HS-27A (cell line): ENCODE measurements around the gene NANS.

Experiments used
- DNase-seq: peaks from one replicate; pipeline ENCODE4 v3.0.0-alpha.2; 2012; ENCODE audit warnings: low read depth, missing footprints

The NANS gene

GRCh38 chr9:98038958-98039357 is 17.6 kb upstream of the NANS start:
- no peak for DNase-seq

DNA sequence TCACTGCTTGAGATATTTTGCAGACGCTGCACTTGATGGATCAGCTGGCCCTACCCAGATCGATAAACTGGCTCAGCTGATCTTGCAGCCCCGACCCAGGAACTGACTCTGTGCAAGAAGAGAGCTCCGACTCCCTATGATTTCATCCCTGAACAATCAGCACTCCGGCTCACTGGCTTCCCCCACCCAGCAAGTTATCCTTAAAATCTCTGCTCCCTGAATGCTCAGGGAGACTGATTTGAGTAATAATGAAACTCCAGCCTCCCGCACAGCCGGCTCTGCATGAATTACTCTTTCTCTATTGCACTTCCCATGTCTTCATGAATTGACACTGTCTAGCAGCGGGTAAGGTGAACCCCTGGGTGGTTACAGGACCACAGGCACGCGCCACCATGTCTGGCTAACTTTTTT is 16.9 kb upstream of the NANS start:
- no peak for DNase-seq

- DNase-seq, result no peak
Measured at GRCh38 chr9:98040212-98040611, 16.3 kb upstream of the NANS start.

- no peak for DNase-seq
Measured at GRCh38 chr9:98043915-98044314, 12.6 kb upstream of the NANS start.

- DNase-seq, result no peak
Measured at GRCh38 chr9:98045234-98046179, 11.0 kb upstream of the NANS start.

DNA sequence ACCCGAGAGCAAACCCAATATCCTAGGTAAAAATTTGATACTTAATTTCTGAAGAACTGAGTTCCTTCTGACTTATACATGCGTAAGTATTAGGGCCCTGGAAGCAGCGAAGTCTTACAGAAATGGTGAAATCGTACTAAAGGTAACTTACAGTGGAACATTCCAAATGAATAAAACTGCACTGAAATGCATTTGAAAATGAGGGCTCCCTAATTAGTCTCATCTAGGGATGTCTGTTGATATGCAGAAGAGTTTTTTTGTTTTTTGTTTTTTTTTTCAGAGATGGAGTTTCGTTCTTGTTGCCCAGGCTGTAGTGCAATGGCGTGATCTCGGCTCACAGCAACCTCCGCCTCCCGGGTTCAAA is 10.4 kb upstream of the NANS start:
- no peak for DNase-seq

DNA sequence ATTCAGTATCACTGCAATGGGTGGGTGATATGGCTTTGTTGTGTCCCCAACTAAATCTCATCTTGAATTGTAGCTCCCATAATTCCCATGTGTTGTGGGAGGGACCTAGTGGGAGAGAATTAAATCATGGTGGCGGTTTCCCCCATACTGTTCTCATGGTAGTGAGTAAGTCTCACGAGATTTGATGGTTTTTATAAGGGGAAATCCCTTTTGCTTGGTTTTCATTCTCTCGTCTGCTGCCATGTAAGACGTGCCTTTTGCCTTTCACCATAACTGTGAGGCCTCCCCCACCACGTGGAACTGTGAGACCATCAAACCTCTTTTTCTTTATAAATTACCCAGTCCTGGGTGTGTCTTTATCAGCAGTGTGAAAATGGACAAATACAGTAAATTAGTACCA is 9.5 kb upstream of the NANS start:
- DNase-seq, result no peak

- no peak for DNase-seq
Measured at GRCh38 chr9:98049288-98050072, 7.1 kb upstream of the NANS start.

DNA sequence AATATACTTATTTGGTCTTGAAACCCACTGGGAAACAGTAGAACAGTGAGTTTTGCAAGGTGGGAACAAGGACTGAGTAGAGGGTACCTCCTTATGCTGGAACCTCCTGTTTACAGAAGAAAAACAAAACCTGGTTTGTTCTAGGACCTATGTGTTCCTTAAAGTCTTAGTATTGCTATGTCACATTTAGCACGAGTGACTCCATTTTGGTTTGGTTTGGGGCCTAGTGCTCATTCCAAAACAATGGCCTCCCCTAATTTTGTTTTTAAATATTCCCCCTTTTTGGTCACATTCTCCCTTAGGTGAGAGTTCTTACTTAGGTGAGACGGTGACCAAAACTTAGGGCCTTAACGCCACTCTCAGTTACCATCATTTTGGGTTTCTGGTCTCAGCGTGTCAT is 6.2 kb upstream of the NANS start:
- no peak for DNase-seq

- DNase-seq, result no peak
Measured at GRCh38 chr9:98054376-98054951, 2.1 kb upstream of the NANS start.

GRCh38 chr9:98057138-98057799 is 737 bp downstream of the NANS start:
- no peak for DNase-seq

DNA sequence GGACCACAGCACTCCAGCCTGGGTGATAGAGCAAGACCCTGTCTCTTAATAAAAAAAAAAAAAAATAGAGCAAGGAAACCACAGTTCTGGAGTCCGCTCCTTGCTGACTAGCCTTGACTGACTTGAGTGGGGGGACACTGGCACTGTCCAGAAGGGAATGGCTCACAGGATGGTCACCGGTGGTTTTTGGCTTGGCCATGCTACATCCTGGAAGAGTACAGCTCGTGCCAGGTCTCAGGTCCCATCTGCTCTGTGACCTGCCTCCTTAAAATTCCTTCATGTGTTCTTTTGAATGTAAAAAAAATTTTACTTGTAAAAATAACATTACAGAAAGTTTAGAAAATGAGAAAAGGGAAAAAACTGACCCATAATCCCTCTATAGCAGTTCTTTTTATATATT is 5.6 kb downstream of the NANS start:
- no peak for DNase-seq

- DNase-seq, result no peak
Measured at GRCh38 chr9:98064623-98065392, 8.3 kb downstream of the NANS start.

- DNase-seq, result no peak
Measured at GRCh38 chr9:98066235-98066634, 9.7 kb downstream of the NANS start.

GRCh38 chr9:98067184-98067583 is 10.7 kb downstream of the NANS start:
- no peak for DNase-seq

GRCh38 chr9:98069551-98069950 is 13.0 kb downstream of the NANS start:
- no peak for DNase-seq

DNA sequence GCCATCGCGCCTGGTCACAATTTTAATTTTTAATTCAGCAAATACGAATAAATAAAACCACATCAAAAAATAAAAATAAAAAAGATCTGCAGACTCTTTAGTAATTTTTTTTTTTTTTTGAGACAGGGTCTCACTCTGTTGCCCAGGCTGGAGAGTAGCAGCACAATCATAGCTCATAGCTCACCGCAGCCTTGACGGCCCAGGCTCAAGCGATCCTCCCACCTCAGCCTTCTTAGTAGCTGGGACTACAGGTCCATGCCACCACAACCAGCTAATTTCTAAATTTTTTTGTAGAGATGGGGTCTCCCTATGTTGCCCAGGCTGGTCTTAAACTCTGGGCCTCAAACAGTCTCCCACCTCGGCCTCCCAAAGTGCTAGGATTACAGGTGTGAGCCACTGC is 14.2 kb downstream of the NANS start:
- no peak for DNase-seq

GRCh38 chr9:98071737-98072136 is 15.2 kb downstream of the NANS start:
- no peak for DNase-seq

DNA sequence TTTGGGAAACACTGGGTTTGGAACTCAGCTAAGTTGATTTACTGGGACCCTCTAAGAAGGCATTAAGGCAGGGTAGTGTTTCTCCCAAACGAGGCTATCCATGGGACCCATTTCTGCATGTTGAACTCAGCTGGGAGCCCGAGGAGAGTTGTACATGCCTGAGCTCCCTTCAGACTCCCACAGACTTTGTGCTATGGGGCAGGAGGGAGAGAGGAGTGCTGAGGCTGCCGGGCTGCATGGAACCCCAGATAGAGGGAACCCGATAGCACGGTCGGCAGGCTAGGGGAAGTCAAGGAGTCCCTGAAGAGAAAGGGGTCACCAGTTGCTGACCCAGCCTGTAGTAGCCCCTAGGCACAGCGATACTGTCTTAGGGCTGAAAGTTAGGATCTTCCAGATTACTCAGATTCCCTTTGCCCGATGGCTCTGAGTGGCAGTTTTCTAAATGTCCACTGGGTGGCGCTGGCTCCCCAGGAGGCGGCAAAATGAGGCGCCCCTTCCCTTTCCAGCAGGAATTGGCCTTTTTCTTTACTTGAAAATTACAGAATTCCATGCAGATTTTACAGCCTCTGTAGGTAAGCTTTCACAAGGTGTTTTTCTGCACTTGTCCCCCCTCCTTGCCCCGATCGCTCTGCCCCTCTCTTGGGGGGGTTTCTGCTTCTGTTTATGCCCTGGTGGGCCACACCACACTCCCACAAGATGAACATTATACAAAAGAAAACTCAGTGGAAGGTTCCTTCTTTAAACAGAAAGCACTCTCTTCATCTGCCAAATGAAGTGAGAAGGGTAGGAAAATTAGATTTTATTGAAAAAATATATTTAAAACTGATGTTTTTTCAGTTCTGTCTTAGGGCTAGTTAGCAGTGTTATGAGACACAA is 17.8 kb downstream of the NANS start:
- DNase-seq, result no peak

DNA sequence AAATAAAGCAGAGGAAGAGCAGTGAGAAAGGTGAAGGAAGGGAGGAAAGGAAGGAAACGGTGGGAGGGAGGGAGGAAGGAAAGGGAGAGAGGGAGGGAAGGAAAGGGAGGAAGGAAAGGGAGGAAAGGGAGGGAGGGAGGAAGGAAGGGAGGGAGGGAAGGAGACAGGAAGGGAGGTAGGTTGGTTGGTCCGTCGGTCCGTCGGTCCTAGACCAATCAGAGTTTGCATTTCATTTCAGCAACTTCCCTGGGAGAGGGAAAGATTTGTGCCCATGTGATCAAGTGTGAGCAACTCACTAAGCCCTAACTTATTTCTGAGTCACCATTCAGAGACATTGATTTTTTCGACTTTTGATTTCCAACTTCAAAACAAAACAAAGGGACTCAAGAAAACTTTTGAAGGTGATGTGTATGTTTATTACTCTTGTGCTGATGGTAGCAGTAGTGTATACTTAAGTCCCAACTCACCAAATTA is 18.8 kb downstream of the NANS start:
- no peak for DNase-seq
